Uterus (tissue), 4 donors: ENCODE data around the gene PAPSS2. TPM values are rescaled to one million over a fixed set of nuclear protein-coding genes. Genes with fewer than 3 reads are reported as not detected.

Experiments
- DNase-seq, 2 donors: peaks; one replicate each; pipeline ENCODE4 v3.0.0-alpha.2; 2019 to 2020
- H3K27ac ChIP-seq, 2 donors: fragments of 200-600 bp; sonication (generic); 1 replicate in 1 of 2; 2 replicates in 1 of 2; pipeline ENCODE4 v1.5.1; 2016 to 2018
- H3K27me3 ChIP-seq, 2 donors: fragments of 200-600 bp; sonication (generic); one replicate each; pipeline ENCODE4 v1.5.1; 2018 to 2019; ENCODE audit warnings: control low read depth in 1 of 2
- H3K36me3 ChIP-seq, 2 donors: fragments of 200-600 bp; sonication (generic); one replicate each; pipeline ENCODE4 v1.5.1; 2019; ENCODE audit warnings: control low read depth in 1 of 2
- H3K4me1 ChIP-seq, 2 donors: fragments of 200-600 bp; sonication (generic); one replicate each; pipeline ENCODE4 v1.5.1; 2018 to 2019; ENCODE audit warnings: control low read depth in 1 of 2
- H3K4me3 ChIP-seq, 2 donors: fragments of 200-600 bp; sonication (generic); 1 replicate in 1 of 2; 2 replicates in 1 of 2; pipeline ENCODE4 v1.5.1; 2018 to 2019; ENCODE audit warnings: mild to moderate bottlenecking in 1 of 2
- H3K9me3 ChIP-seq, 2 donors: fragments of 200-600 bp; sonication (generic); one replicate each; pipeline ENCODE4 v1.5.1; 2019; ENCODE audit warnings: control low read depth in 1 of 2
- POLR2A ChIP-seq, 2 donors: fragments of 450-650 bp; IDR thresholded peaks; one replicate each; pipeline ENCODE4 v1.6.1; 2016; ENCODE audit warnings: antibody characterized with exemption in 2 of 2, mild to moderate bottlenecking in 1 of 2, moderate library complexity in 1 of 2
- intact Hi-C: fragments of 100-400 bp; cut with DNase I; formaldehyde crosslinking; loops from one replicate; pipeline ENCODE4 v1.15.1; 2023; ENCODE audit warnings: low total_unique reads
- total RNA-seq, 4 donors: library from RNA; depleted of rRNA in 3 of 4; stranded (reverse); fragments of >200 nt in 3 of 4; gene quantifications; one replicate each; pipeline versions ENCODE4 v1.1.0 to v1.2.4, GENCODE V29; 2014 to 2023
- TF ChIP-seq, protein P1 (sequence below), 4 experiments: fragments of 200-600 bp in 2 of 4; fragments of 450-650 bp in 2 of 4; sonication (generic) in 2 of 4; IDR thresholded peaks; one replicate each; pipeline ENCODE4 v1.5.1; 2016 to 2019; ENCODE audit warnings: antibody characterized with exemption in 4 of 4, mild to moderate bottlenecking in 2 of 4, moderate library complexity in 1 of 4
- donor health status: DM: yes; HTN: yes; CAD: no.

Gene PAPSS2
- total RNA-seq, 4 donors from 2014 or later, result 16.2 to 30.2 (median 22.9) TPM

DNA sequence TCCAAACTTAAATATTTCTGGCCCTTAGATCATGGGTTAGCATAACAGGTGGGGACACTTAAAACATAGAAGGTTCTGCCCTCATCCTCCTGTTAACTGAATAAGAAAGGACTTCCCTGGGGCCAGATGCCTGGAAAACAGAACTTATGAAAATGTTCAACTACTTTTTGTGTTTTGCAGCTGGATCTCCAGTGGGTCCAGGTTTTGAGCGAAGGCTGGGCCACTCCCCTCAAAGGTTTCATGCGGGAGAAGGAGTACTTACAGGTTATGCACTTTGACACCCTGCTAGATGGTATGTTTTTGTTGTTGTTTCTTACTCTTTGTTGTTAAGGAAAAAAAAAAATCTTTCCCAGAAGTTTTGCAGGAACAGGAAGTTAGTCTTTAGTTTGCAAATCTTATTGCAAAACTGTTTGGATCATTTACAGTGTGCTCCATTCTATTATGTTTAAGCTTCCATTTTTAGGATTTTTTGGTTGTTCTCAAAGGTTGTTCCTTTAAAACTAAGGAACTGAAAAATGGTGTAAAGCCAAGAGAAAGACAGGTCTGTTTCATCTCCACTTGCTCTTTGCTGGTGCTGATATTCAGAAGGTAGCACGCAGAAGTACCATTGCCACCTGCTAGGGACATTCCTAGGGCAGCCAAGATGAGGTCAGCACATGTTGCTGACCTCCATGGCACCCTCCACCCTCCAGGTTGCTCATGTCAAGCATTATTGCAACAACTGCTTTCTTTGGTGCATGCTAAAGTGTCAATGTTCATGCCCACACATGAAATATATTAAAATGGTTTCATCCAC is 56.1 kb downstream of the PAPSS2 start:
- DNase-seq, result no peak

DNA sequence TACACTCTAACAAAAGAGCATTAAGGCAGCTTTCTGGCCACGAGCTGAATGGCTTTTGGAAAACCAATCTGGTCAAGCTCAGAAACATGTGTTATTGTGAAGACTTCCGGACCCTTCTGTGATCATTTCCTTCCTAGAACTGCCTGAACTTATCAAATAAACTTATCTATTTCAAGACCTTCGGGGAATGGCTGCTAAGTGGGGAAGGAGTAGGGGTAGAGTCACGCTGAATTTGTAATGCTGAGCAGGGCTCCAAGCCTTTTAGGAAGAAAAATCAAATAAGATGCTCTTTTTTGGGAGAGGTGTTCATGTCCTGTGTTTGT is 56.6 kb downstream of the PAPSS2 start:
- no peak for DNase-seq
- H3K27ac ChIP-seq, result peak overlapping the region in 1 of 2 donors; percentile 23
- intact Hi-C loops, result no loop called here
- H3K9me3 ChIP-seq, result no peaks in the 10 kb centered on the region
- H3K4me3 ChIP-seq, result no peak overlapping the region
- TF ChIP-seq, protein P1, sequence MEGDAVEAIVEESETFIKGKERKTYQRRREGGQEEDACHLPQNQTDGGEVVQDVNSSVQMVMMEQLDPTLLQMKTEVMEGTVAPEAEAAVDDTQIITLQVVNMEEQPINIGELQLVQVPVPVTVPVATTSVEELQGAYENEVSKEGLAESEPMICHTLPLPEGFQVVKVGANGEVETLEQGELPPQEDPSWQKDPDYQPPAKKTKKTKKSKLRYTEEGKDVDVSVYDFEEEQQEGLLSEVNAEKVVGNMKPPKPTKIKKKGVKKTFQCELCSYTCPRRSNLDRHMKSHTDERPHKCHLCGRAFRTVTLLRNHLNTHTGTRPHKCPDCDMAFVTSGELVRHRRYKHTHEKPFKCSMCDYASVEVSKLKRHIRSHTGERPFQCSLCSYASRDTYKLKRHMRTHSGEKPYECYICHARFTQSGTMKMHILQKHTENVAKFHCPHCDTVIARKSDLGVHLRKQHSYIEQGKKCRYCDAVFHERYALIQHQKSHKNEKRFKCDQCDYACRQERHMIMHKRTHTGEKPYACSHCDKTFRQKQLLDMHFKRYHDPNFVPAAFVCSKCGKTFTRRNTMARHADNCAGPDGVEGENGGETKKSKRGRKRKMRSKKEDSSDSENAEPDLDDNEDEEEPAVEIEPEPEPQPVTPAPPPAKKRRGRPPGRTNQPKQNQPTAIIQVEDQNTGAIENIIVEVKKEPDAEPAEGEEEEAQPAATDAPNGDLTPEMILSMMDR (IDR thresholded peaks at IDR 0.05), result no peak
- TF ChIP-seq POLR2A (IDR thresholded peaks at IDR 0.05), result no peak
- no peaks in the 10 kb centered on the region for H3K4me1 ChIP-seq
- no peaks in the 10 kb centered on the region for H3K27me3 ChIP-seq
- no peaks in the 10 kb centered on the region for H3K36me3 ChIP-seq

More for the DNA sequence above, 56.1 kb downstream of the PAPSS2 start:
- Histone ChIP-seq H3K4me1 (no peaks in the 10 kb centered on the region), H3K27me3 (no peaks in the 10 kb centered on the region), H3K36me3 (no peaks in the 10 kb centered on the region), H3K9me3 (no peaks in the 10 kb centered on the region), H3K27ac (peak overlapping the region in 1 of 2 donors; percentile 23), H3K4me3 (no peak overlapping the region)
- intact Hi-C loops, result no loop called here
- no peak for TF ChIP-seq POLR2A (IDR thresholded peaks at IDR 0.05)
- TF ChIP-seq, protein P1 (IDR thresholded peaks at IDR 0.05), result no peak

DNA sequence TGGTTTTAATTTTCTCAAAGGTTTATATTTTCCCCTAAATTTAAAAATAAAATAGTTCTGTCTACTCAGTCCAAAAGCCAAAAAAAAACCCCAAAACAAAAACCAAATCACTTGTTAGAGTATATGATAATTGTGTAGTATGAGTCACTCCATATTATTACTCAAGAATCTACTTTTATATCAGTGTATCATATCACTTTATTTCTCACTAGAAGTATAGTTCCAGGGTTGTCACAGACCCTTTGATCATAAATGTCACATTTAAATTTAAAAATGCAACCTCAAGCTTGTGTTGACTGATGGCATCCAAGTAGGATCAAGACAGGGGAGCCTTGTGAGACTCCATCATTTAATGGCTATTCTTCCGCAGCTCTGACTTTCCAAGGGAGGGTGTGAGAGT is 61.0 kb downstream of the PAPSS2 start:
- Histone ChIP-seq H3K4me3 (no peak overlapping the region), H3K9me3 (no peaks in the 10 kb centered on the region), H3K27me3 (no peaks in the 10 kb centered on the region), H3K27ac (no peak overlapping the region), H3K36me3 (no peaks in the 10 kb centered on the region), H3K4me1 (no peaks in the 10 kb centered on the region)
- DNase-seq, result no peak
- no peak for TF ChIP-seq POLR2A (IDR thresholded peaks at IDR 0.05)
- TF ChIP-seq, protein P1 (IDR thresholded peaks at IDR 0.05), result no peak
- intact Hi-C loops, result no loop called here

DNA sequence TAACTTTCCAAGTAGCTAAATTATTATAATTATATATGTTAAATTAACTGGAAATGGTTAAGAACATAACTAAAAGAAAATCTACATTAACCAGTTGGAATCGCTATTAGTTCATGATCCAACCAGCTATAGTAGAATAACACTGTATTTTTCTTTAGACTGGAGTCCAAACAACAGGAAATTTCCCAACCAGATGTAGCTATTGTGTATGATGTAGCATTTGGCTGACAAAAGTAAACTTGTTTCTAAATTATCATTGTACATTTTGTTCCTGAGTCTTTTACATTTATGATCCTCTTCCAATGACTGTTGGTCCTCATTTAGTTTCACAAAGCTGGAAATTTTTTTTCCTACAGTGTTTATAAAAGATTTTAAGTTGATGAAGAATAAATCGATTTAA is 62.1 kb downstream of the PAPSS2 start:
- H3K4me3 ChIP-seq, result no peak overlapping the region
- DNase-seq, result no peak
- no peak overlapping the region for H3K27ac ChIP-seq
- no peaks in the 10 kb centered on the region for H3K36me3 ChIP-seq
- no peaks in the 10 kb centered on the region for H3K4me1 ChIP-seq
- intact Hi-C loops, result no loop called here
- TF ChIP-seq, protein P1 (IDR thresholded peaks at IDR 0.05), result no peak
- TF ChIP-seq POLR2A (IDR thresholded peaks at IDR 0.05), result no peak
- no peaks in the 10 kb centered on the region for H3K27me3 ChIP-seq
- H3K9me3 ChIP-seq, result no peaks in the 10 kb centered on the region

DNA sequence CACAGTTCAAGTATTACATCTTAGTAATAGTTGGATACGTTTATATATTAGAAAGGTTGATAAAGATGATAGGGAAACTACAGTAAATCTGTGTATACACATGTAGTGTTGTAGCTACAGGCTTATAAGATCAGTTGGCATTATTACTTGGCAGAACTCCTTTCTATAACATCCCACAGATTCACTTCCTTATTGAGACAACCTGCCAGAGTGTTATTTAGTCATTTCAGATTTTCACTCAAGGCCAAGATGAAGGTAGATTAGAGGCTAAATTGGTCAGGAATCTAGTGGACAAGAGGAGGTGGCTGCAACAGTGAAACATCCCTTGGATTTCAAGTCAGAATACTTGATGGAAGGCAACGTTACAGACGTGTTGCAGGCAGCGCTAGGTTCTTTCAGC is 63.0 kb downstream of the PAPSS2 start:
- Histone ChIP-seq H3K36me3 (no peaks in the 10 kb centered on the region), H3K27ac (no peak overlapping the region), H3K9me3 (no peaks in the 10 kb centered on the region), H3K27me3 (no peaks in the 10 kb centered on the region), H3K4me3 (no peak overlapping the region), H3K4me1 (no peaks in the 10 kb centered on the region)
- intact Hi-C loops, result no loop called here
- no peak for DNase-seq
- TF ChIP-seq, protein P1 (IDR thresholded peaks at IDR 0.05), result no peak
- TF ChIP-seq POLR2A (IDR thresholded peaks at IDR 0.05), result no peak
